ENCODE data around the gene CLDN34.

The CLDN34 gene

GRCh38 chrX:9980927-9981326 lies 13.8 kb downstream of the CLDN34 start:
- DNase-seq (ENCODE audit: low spot score) = no peak

- no peak for DNase-seq (ENCODE audit: low spot score)
Measured at GRCh38 chrX:9983441-9983840, 16.3 kb downstream of the CLDN34 start.

- DNase-seq (ENCODE audit: low spot score) = no peak
Measured at GRCh38 chrX:9983846-9984245, 16.7 kb downstream of the CLDN34 start.

GRCh38 chrX:9988762-9989161 lies 21.6 kb downstream of the CLDN34 start:
- no peak for DNase-seq (ENCODE audit: low spot score)

GRCh38 chrX:9992061-9992460 lies 24.9 kb downstream of the CLDN34 start:
- no peak for DNase-seq (ENCODE audit: low spot score)

- DNase-seq (ENCODE audit: low spot score) = no peak
Measured at GRCh38 chrX:9992724-9993123, 25.6 kb downstream of the CLDN34 start.

GRCh38 chrX:9995855-9996339 lies 28.7 kb downstream of the CLDN34 start:
- DNase-seq (ENCODE audit: low spot score) = peak; percentile 69

- no peak for DNase-seq (ENCODE audit: low spot score)
Measured at GRCh38 chrX:9997041-9997440, 29.9 kb downstream of the CLDN34 start.

- no peak for DNase-seq (ENCODE audit: low spot score)
Measured at GRCh38 chrX:9997524-9997923, 30.4 kb downstream of the CLDN34 start.

- DNase-seq (ENCODE audit: low spot score) = no peak
Measured at GRCh38 chrX:10001496-10001895, 34.3 kb downstream of the CLDN34 start.

- no peak for DNase-seq (ENCODE audit: low spot score)
Measured at GRCh38 chrX:10004832-10005475, 37.8 kb downstream of the CLDN34 start.

- DNase-seq (ENCODE audit: low spot score) = no peak
Measured at GRCh38 chrX:10006086-10006485, 38.9 kb downstream of the CLDN34 start.

GRCh38 chrX:10006770-10007169 lies 39.6 kb downstream of the CLDN34 start:
- no peak for DNase-seq (ENCODE audit: low spot score)

- DNase-seq (ENCODE audit: low spot score) = no peak
Measured at GRCh38 chrX:10007621-10008020, 40.5 kb downstream of the CLDN34 start.

GRCh38 chrX:10008483-10009056 lies 41.4 kb downstream of the CLDN34 start:
- no peak for DNase-seq (ENCODE audit: low spot score)

- no peak for DNase-seq (ENCODE audit: low spot score)
Measured at GRCh38 chrX:10009741-10010140, 42.6 kb downstream of the CLDN34 start.

GRCh38 chrX:10010686-10011085 lies 43.5 kb downstream of the CLDN34 start:
- DNase-seq (ENCODE audit: low spot score) = no peak

GRCh38 chrX:10011261-10011931 lies 44.2 kb downstream of the CLDN34 start:
- no peak for DNase-seq (ENCODE audit: low spot score)

GRCh38 chrX:10011991-10012390 lies 44.8 kb downstream of the CLDN34 start:
- no peak for DNase-seq (ENCODE audit: low spot score)

- DNase-seq (ENCODE audit: low spot score) = peak; percentile 83
Measured at GRCh38 chrX:10014462-10015354, 47.5 kb downstream of the CLDN34 start.

- DNase-seq (ENCODE audit: low spot score) = no peak
Measured at GRCh38 chrX:10015355-10015722, 48.2 kb downstream of the CLDN34 start.

- no peak for DNase-seq (ENCODE audit: low spot score)
Measured at GRCh38 chrX:10015723-10016518, 48.8 kb downstream of the CLDN34 start.
